PC-9 (cell line): ENCODE data around the gene UBE4B.

Experiments
- CTCF ChIP-seq: fragments of 200-600 bp; sonication (generic); conservative IDR thresholded peaks from 2 replicates; pipeline ENCODE4 v1.6.1; 2017; ENCODE audit warnings: mixed run types, antibody characterized with exemption, mild to moderate bottlenecking, moderate library complexity
- EZH2 ChIP-seq: fragments of 200-600 bp; sonication (generic); IDR thresholded peaks from 2 replicates; pipeline ENCODE4 v1.8.0; 2017; ENCODE audit warnings: antibody characterized with exemption, low read depth

DNA sequence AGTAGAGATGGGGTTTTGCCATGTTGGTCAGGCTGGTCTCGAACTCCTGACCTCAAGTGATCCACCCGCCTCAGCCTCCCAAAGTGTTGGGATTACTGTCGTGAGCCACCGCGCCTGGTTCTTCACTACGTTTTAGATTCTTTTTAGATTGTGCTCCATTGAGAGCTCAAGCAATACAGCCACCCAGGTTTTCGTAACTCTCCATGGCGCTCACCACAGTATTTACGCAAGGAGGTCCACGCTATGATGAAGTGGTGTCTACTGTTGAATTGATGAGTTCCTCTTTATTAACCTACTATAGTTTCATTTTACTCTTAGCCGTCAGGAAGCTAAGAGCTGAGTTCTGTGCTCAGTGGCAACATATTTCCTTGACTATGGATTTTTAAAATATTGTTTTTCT is 175.8 kb downstream of the UBE4B start:
- TF ChIP-seq CTCF (no peak), EZH2 (no peak)
